GM23338 (cell line): ENCODE results near the gene FNDC1. TPM values are rescaled to one million over a fixed set of nuclear protein-coding genes. Genes with fewer than 3 reads are reported as not detected.

Source experiments
- ATAC-seq: fragments of 200-7000 bp; cut with Tn5 transposase; 3 replicates; pipeline ENCODE4 v1.9.1; 2020
- DNase-seq: peaks from one replicate; pipeline ENCODE4 v3.0.0-alpha.2; 2015; ENCODE audit warnings: low spot score
- H2AFZ ChIP-seq: fragments of 200-600 bp; sonication (generic); 2 replicates; pipeline ENCODE4 v1.8.0; 2016; ENCODE audit warnings: antibody characterized with exemption, mild to moderate bottlenecking, moderate library complexity
- H3F3A ChIP-seq: fragments of 200-600 bp; sonication (generic); replicated peaks from 2 replicates; pipeline ENCODE4 v1.8.0; 2017; ENCODE audit warnings: antibody characterized with exemption, mixed run types, low read depth
- H3K27ac ChIP-seq: fragments of 200-600 bp; sonication (generic); 2 replicates; pipeline ENCODE4 v1.6.1; 2016; ENCODE audit warnings: low read depth
- H3K27me3 ChIP-seq: fragments of 200-600 bp; sonication (generic); 2 replicates; pipeline ENCODE4 v1.8.0; 2016; ENCODE audit warnings: mild to moderate bottlenecking, mixed run types, moderate library complexity; ENCODE audit not compliant: insufficient read depth
- H3K36me3 ChIP-seq: fragments of 200-600 bp; sonication (generic); 2 replicates; pipeline ENCODE4 v1.8.0; 2016; ENCODE audit warnings: mild to moderate bottlenecking; ENCODE audit not compliant: insufficient read depth
- H3K4me1 ChIP-seq: fragments of 200-600 bp; sonication (generic); 2 replicates; pipeline ENCODE4 v1.8.0; 2016; ENCODE audit warnings: mild to moderate bottlenecking, moderate library complexity; ENCODE audit not compliant: insufficient read depth
- H3K4me2 ChIP-seq: fragments of 200-600 bp; sonication (generic); 2 replicates; pipeline ENCODE4 v1.7.1; 2017; ENCODE audit warnings: mixed run types
- H3K4me3 ChIP-seq: fragments of 200-600 bp; sonication (generic); 2 replicates; pipeline ENCODE4 v1.6.1; 2016; ENCODE audit warnings: mixed run types
- H3K79me2 ChIP-seq: fragments of 200-600 bp; sonication (generic); replicated peaks from 2 replicates; pipeline ENCODE4 v1.8.0; 2017; ENCODE audit warnings: mild to moderate bottlenecking; ENCODE audit not compliant: insufficient read depth
- H3K9me2 ChIP-seq: fragments of 200-600 bp; sonication (generic); 2 replicates; pipeline ENCODE4 v1.8.0; 2017; ENCODE audit not compliant: insufficient read depth
- H4K20me1 ChIP-seq: fragments of 200-600 bp; sonication (generic); replicated peaks from 2 replicates; pipeline ENCODE4 v1.8.0; 2017; ENCODE audit warnings: mild to moderate bottlenecking; ENCODE audit not compliant: insufficient read depth
- H3K27ac Mint-ChIP-seq: 2 replicates; pipeline ENCODE4 v1.8.0; 2020; ENCODE audit warnings: inconsistent platforms, mild to moderate bottlenecking, moderate library complexity, mixed read lengths
- H3K27me3 Mint-ChIP-seq: 3 replicates; pipeline ENCODE4 v1.8.0; 2022; ENCODE audit warnings: low read depth, mild to moderate bottlenecking, moderate library complexity, mixed read lengths, inconsistent platforms; ENCODE audit not compliant: insufficient read depth, poor library complexity
- H3K36me3 Mint-ChIP-seq: 3 replicates; pipeline ENCODE4 v1.8.0; 2021; ENCODE audit warnings: low read depth, mild to moderate bottlenecking, inconsistent platforms, moderate library complexity, mixed read lengths
- H3K4me1 Mint-ChIP-seq: 3 replicates; pipeline ENCODE4 v1.8.0; 2020; ENCODE audit warnings: mild to moderate bottlenecking, inconsistent platforms, mixed read lengths
- H3K4me3 Mint-ChIP-seq: 3 replicates; pipeline ENCODE4 v1.8.0; 2021; ENCODE audit warnings: moderate library complexity, mild to moderate bottlenecking, inconsistent platforms, mixed read lengths
- H3K9me3 Mint-ChIP-seq: 3 replicates; pipeline ENCODE4 v1.8.0; 2020; ENCODE audit warnings: moderate library complexity, mild to moderate bottlenecking, inconsistent platforms, mixed read lengths
- CREB1 ChIP-seq: fragments of 250-450 bp; sonication (Bioruptor Pico); IDR thresholded peaks from 2 replicates; pipeline ENCODE4 v1.5.0; 2020; ENCODE audit warnings: low read depth, mild to moderate bottlenecking, moderate library complexity
- CTCF ChIP-seq, 2 experiments: fragments of 200-600 bp in 1 of 2; sonication (generic) in 1 of 2; conservative IDR thresholded peaks; 2 replicates each; pipeline versions ENCODE4 v1.5.1 to v1.6.1; 2016 to 2017; ENCODE audit warnings: antibody characterized with exemption in 2 of 2, low read depth in 2 of 2, mild to moderate bottlenecking in 2 of 2, moderate library complexity in 1 of 2
- EZH2 ChIP-seq: fragments of 200-600 bp; sonication (generic); IDR thresholded peaks from one replicate; pipeline ENCODE4 v1.8.0; 2017; ENCODE audit warnings: antibody characterized with exemption, mild to moderate bottlenecking, low read depth; ENCODE audit not compliant: unreplicated experiment
- EZH2phosphoT487 ChIP-seq: fragments of 200-600 bp; sonication (generic); IDR thresholded peaks from one replicate; pipeline ENCODE4 v1.8.1; 2018; ENCODE audit warnings: antibody characterized with exemption; ENCODE audit not compliant: unreplicated experiment
- JUNB ChIP-seq: IDR thresholded peaks from one replicate; pipeline ENCODE4 v1.6.1; 2016; ENCODE audit warnings: antibody characterized with exemption; ENCODE audit not compliant: unreplicated experiment
- NANOG ChIP-seq: IDR thresholded peaks from 2 replicates; pipeline ENCODE4 v1.6.1; 2016; ENCODE audit warnings: antibody characterized with exemption, borderline replicate concordance
- STAT1 ChIP-seq: IDR thresholded peaks from one replicate; pipeline ENCODE4 v1.6.1; 2016; ENCODE audit warnings: antibody characterized with exemption; ENCODE audit not compliant: unreplicated experiment
- ZNF114 ChIP-seq: fragments of 250-450 bp; sonication (Bioruptor Pico); IDR thresholded peaks from 2 replicates; pipeline ENCODE4 v1.5.0; 2020; ENCODE audit warnings: mild to moderate bottlenecking, moderate library complexity
- ZNF462 ChIP-seq: fragments of 250-450 bp; sonication (Bioruptor Pico); IDR thresholded peaks from 2 replicates; pipeline ENCODE4 v1.5.0; 2020; ENCODE audit warnings: mild to moderate bottlenecking, moderate library complexity
- polyA plus RNA-seq: library from polyadenylated mRNA; unstranded; fragments of >200 nt; fragmentation: Nextera tagmentation; extraction: Ambion mirVana; gene quantifications from 2 replicates; pipeline ENCODE4 v1.2.1, GENCODE V29; 2016
- total RNA-seq: library from RNA; depleted of rRNA; stranded (reverse); fragments of >200 nt; shearing (Covaris generic); gene quantifications from 2 replicates; pipeline ENCODE4 v1.2.3, GENCODE V29; 2014

FNDC1 gene
- total and polyA plus RNA-seq, 2 experiments from 2014 or later, result 0.38 to 0.57 TPM

- TF ChIP-seq ZNF462 (CRISPR knock-in tag) (no peak), EZH2 (no peak), ZNF114 (CRISPR knock-in tag) (no peak), JUNB (no peak), EZH2phosphoT487 (no peak), CREB1 (CRISPR knock-in tag) (no peak), CTCF (conservative IDR thresholded peaks at IDR 0.05; ENCODE audit: low read depth in 2 of 2) (no peak)
Observed at GRCh38 chr6:159268511-159268910, 99.3 kb downstream of the FNDC1 start (continued).

DNA sequence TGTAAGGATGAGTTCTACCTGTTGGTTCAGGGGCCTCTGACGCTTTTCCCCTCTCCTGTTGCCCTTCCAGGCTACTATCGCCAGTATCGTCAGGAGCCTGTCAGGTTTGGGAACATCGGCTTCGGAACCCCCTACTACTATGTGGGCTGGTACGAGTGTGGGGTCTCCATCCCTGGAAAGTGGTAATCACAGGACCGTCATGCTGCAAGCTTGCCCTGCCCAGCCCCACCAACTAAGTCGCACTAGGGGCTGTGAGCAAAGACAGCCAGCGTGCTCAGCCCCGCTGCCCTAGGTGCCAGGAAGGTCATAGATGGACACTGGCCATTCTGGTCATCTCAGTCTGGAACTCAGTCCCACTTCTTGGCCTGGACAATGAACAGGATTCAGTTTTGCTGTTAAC is 102.1 kb downstream of the FNDC1 start:
- no peak for TF ChIP-seq STAT1
- no peak for TF ChIP-seq EZH2
- TF ChIP-seq NANOG, result no peak
- no peak for TF ChIP-seq EZH2phosphoT487
- H2AFZ ChIP-seq, result no peak overlapping the region
- Mint-ChIP-seq H3K4me3 (no peak overlapping the region), H3K27me3 (peaks cover 2% of the 10 kb centered on the region), H3K36me3 (no peaks in the 10 kb centered on the region), H3K4me1 (no peaks in the 10 kb centered on the region; the same call in 1 of the 3 replicates), H3K9me3 (no peaks in the 10 kb centered on the region; the same call in 2 of the 3 replicates), H3K27ac (no peak overlapping the region)
- peaks cover 3% of the 10 kb centered on the region; the same call in 1 of the 2 replicates for H3K9me2 ChIP-seq
- H3F3A ChIP-seq, result no peaks in the 10 kb centered on the region
- no peak overlapping the region for H3K4me3 ChIP-seq
- ATAC-seq (no peak), DNase-seq (no peak)
- H3K36me3 ChIP-seq, result no peaks in the 10 kb centered on the region
- H3K27ac ChIP-seq, result no peak overlapping the region
- no peaks in the 10 kb centered on the region for H3K27me3 ChIP-seq
- H3K79me2 ChIP-seq, result no peaks in the 10 kb centered on the region
- no peak overlapping the region for H3K4me2 ChIP-seq
- no peaks in the 10 kb centered on the region; the same call in 1 of the 2 replicates for H4K20me1 ChIP-seq
- no peaks in the 10 kb centered on the region for H3K4me1 ChIP-seq
